RWPE1 (cell line): ENCODE results near the gene CXCR6.

Experiments
- CTCF ChIA-PET: fragments of 350-600 bp; sonication (Branson Sonifier 250); formaldehyde crosslinking; extraction: SDS; loops from one replicate; lab custom pipeline; 2021; lab: Yijun Ruan, JAX
- POLR2A ChIA-PET: fragments of 400-600 bp; formaldehyde crosslinking; extraction: SDS; loops from one replicate; lab custom pipeline; 2020; ENCODE audit warnings: antibody characterized with exemption; ENCODE audit not compliant: low non-redundant PET; lab: Yijun Ruan, JAX
- DNase-seq: peaks from one replicate; pipeline ENCODE4 v3.0.0; 2012; ENCODE audit warnings: low spot score
- H3K27ac ChIP-seq: fragments of 450-650 bp; 2 replicates; pipeline ENCODE4 v1.5.1; 2017
- TF ChIP-seq, protein P1 (sequence below): fragments of 450-650 bp; conservative IDR thresholded peaks from 2 replicates; pipeline ENCODE4 v1.5.1; 2017; ENCODE audit warnings: low read depth, mild to moderate bottlenecking

The CXCR6 gene

DNA sequence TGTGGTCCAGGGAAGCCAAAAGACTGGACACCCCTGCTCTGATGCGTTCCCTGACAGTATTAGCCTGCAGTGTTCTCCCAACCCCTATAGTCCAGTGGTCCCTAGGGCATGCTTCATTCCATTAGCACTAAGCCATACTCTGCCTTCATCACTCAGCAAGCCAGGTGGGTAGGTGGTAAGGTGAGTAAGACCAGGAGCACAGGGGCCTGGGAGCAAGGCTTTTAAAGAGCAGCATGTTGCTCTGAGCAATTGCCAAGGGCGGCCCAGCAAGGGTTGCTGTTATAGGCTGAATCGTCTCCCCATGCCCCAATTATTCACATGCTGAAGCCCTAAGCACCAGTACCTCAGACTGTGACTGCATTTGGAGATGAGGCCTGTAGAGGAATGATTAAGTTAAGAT is 11.0 kb downstream of the CXCR6 start:
- TF ChIP-seq, protein P1, sequence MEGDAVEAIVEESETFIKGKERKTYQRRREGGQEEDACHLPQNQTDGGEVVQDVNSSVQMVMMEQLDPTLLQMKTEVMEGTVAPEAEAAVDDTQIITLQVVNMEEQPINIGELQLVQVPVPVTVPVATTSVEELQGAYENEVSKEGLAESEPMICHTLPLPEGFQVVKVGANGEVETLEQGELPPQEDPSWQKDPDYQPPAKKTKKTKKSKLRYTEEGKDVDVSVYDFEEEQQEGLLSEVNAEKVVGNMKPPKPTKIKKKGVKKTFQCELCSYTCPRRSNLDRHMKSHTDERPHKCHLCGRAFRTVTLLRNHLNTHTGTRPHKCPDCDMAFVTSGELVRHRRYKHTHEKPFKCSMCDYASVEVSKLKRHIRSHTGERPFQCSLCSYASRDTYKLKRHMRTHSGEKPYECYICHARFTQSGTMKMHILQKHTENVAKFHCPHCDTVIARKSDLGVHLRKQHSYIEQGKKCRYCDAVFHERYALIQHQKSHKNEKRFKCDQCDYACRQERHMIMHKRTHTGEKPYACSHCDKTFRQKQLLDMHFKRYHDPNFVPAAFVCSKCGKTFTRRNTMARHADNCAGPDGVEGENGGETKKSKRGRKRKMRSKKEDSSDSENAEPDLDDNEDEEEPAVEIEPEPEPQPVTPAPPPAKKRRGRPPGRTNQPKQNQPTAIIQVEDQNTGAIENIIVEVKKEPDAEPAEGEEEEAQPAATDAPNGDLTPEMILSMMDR = no peak
- CTCF ChIA-PET = no interaction called here
- DNase-seq = no peak
- H3K27ac ChIP-seq = no peak overlapping the region
- POLR2A ChIA-PET = no interaction called here

DNA sequence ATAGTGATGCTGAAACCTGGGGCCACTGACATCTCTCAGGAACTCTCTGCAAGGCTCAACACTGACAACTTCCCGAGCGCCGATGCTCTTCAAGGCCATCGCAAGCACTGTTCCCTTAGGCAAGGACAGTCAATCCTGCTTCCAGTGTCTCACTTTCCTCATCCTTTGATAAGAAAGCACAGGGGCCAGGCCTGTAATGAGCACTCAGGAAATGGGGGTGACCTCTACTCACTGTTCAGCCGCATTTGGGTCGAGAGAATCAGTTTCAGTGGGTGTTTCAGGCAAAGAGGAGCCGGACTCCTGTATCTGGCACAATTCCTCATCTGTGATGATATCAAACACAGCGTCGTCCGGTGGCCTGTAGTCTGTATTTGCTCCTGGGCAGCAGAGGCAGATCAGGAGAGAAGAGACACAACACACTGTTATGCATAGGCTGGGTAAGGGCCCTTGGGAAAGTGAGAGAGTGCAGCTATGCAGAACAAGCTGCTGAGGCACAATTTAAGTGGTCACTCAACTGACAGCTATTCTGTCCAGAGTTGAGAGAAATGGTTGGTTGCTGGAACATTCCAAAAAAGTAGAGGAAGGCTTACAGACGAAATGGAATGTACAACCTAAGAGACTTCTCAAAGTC is 11.9 kb downstream of the CXCR6 start:
- ChIA-PET CTCF (no interaction called here), POLR2A (no interaction called here)
- DNase-seq = no peak
- H3K27ac ChIP-seq = no peak overlapping the region
- TF ChIP-seq, protein P1 = no peak

DNA sequence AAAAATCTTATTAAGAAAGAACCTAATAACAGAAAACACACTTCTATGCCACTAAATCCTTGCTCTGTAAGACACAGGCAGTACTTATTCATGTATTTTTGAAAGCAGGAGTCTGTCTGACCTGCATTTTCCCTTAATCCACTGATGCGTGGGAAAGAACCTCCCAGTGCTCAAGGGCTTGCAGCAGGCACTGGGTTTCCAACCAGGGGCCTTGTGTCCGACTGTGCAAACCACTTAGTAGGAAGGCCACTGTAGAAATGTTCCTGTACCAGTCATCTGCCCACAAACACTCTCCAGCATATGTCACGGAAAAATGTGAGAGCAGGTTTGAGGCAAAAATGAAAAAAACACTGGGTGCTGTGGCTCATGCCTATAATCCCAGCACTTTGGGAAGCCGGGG is 12.4 kb downstream of the CXCR6 start:
- ChIA-PET CTCF (no interaction called here), POLR2A (no interaction called here)

DNA sequence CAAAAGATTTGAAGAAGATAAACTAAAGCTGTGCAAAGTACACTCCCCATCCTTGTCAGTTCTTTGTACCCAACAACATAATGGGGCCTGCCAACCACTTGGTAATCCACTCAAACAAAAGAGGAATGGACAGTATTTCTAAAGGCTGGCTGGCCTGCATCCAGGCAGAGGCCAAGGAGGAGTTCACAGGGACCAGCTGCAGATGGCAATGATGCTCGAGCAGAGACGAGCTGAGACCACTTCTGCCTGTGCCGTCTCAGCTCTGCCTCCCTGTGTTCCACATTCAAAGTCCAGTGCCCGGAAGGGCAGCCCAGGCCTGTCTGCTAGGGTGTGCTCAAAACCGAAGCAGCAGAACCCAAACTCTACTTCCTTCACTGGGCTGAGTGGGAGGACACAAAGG is 14.3 kb downstream of the CXCR6 start:
- TF ChIP-seq, protein P1 = no peak
- CTCF ChIA-PET = no interaction called here
- no peak overlapping the region for H3K27ac ChIP-seq
- POLR2A ChIA-PET = no interaction called here
- no peak for DNase-seq

More for the DNA sequence above, 12.4 kb downstream of the CXCR6 start:
- H3K27ac ChIP-seq = no peak overlapping the region
- no peak for DNase-seq
- TF ChIP-seq, protein P1 = no peak

GRCh38 chr3:45958321-45958791 is 15.1 kb downstream of the CXCR6 start:
- POLR2A ChIA-PET = no interaction called here
- H3K27ac ChIP-seq = no peak overlapping the region
- CTCF ChIA-PET = no interaction called here
- DNase-seq = no peak
- TF ChIP-seq, protein P1 = no peak

- no peak overlapping the region for H3K27ac ChIP-seq
- TF ChIP-seq, protein P1 = no peak
- POLR2A ChIA-PET = no interaction called here
- CTCF ChIA-PET = no interaction called here
- no peak for DNase-seq
Measured at GRCh38 chr3:45959201-45959600, 15.9 kb downstream of the CXCR6 start.
